IMR-90 (cell line): ENCODE results near the gene OR52I2. TPM values are rescaled to one million over a fixed set of nuclear protein-coding genes. Genes with fewer than 3 reads are reported as not detected.

ENCODE experiments used
- ATAC-seq: fragments of 200-7000 bp; cut with Tn5 transposase; 2 replicates; pipeline ENCODE4 v1.9.1; 2020; ENCODE audit warnings: low read depth, mild to moderate bottlenecking, moderate library complexity
- BruUV-seq: library from RNA; stranded (reverse); fragments of 400-500 nt; replicated peaks from 2 replicates; lab custom pipeline; 2021; lab: Mats Ljungman, UMichigan
- CTCF ChIA-PET: fragments of 300-600 bp; formaldehyde crosslinking; extraction: SDS; loops from one replicate; lab custom pipeline; 2021; ENCODE audit warnings: antibody characterized with exemption; lab: Yijun Ruan, JAX
- POLR2A ChIA-PET: fragments of 300-600 bp; sonication (Branson Sonifier 250); formaldehyde crosslinking; loops from one replicate; lab custom pipeline; 2022; ENCODE audit warnings: antibody characterized with exemption; ENCODE audit not compliant: unreplicated experiment; lab: Charles Lee
- DNase-seq: peaks from one replicate; pipeline ENCODE4 v3.0.0; 2013
- H2AFZ ChIP-seq: replicated peaks from 2 replicates; pipeline ENCODE3; 2013; ENCODE audit warnings: low read length, mild to moderate bottlenecking; ENCODE audit not compliant: poor library complexity
- H2AK5ac ChIP-seq: 2 replicates; pipeline ENCODE4 v1.6.1; 2013; ENCODE audit warnings: low read depth, low read length, inconsistent platforms
- H2AK9ac ChIP-seq: replicated peaks from 2 replicates; pipeline ENCODE3; 2013; ENCODE audit warnings: mild to moderate bottlenecking, low read depth, low read length, moderate library complexity; ENCODE audit not compliant: poor library complexity
- H2BK120ac ChIP-seq: 2 replicates; pipeline ENCODE4 v1.6.1; 2013; ENCODE audit warnings: low read depth, low read length, inconsistent platforms
- H2BK15ac ChIP-seq: 3 replicates; pipeline ENCODE4 v1.6.1; 2013; ENCODE audit warnings: low read depth, low read length, inconsistent platforms
- H2BK20ac ChIP-seq: 2 replicates; pipeline ENCODE4 v1.6.1; 2013; ENCODE audit warnings: low read depth, mild to moderate bottlenecking, inconsistent platforms, low read length, moderate library complexity
- H2BK5ac ChIP-seq: 2 replicates; pipeline ENCODE4 v1.6.1; 2013; ENCODE audit warnings: mild to moderate bottlenecking, low read depth, low read length, inconsistent platforms; ENCODE audit not compliant: poor library complexity, severe bottlenecking
- H3K14ac ChIP-seq: replicated peaks from 2 replicates; pipeline ENCODE4 v1.6.1; 2013; ENCODE audit warnings: low read depth, low read length, inconsistent platforms
- H3K18ac ChIP-seq: 2 replicates; pipeline ENCODE4 v1.6.1; 2013; ENCODE audit warnings: low read depth, low read length, control low read depth
- H3K23ac ChIP-seq: 2 replicates; pipeline ENCODE4 v1.6.1; 2013; ENCODE audit warnings: low read depth, low read length, inconsistent platforms
- H3K27ac ChIP-seq: 2 replicates; pipeline ENCODE4 v1.5.1; 2013; ENCODE audit warnings: mild to moderate bottlenecking, control low read depth, low read length; ENCODE audit not compliant: insufficient read depth
- H3K27me3 ChIP-seq: 2 replicates; pipeline ENCODE4 v1.6.1; 2013; ENCODE audit warnings: low read length; ENCODE audit not compliant: control insufficient read depth, insufficient read depth
- H3K36me3 ChIP-seq: 2 replicates; pipeline ENCODE4 v1.6.1; 2013; ENCODE audit warnings: low read length, mixed read lengths; ENCODE audit not compliant: control insufficient read depth, insufficient read depth
- H3K4ac ChIP-seq: 2 replicates; pipeline ENCODE4 v1.6.1; 2013; ENCODE audit warnings: low read depth, low read length, inconsistent platforms
- H3K4me1 ChIP-seq: 2 replicates; pipeline ENCODE4 v1.6.1; 2013; ENCODE audit warnings: low read length, mixed read lengths; ENCODE audit not compliant: control insufficient read depth, insufficient read depth
- H3K4me2 ChIP-seq: 2 replicates; pipeline ENCODE4 v1.6.1; 2013; ENCODE audit warnings: low read depth, mild to moderate bottlenecking, control low read depth, low read length, moderate library complexity
- H3K4me3 ChIP-seq: 2 replicates; pipeline ENCODE4 v1.5.1; 2013; ENCODE audit warnings: low read depth, mild to moderate bottlenecking, control low read depth, low read length, moderate library complexity; ENCODE audit not compliant: insufficient read depth
- H3K56ac ChIP-seq: 2 replicates; pipeline ENCODE4 v1.6.1; 2013; ENCODE audit warnings: low read length, inconsistent platforms; ENCODE audit not compliant: insufficient read depth; ENCODE audit errors: extremely low read depth
- H3K79me1 ChIP-seq, 2 experiments: 2 replicates each; pipeline ENCODE4 v1.6.1; 2013; ENCODE audit warnings: low read length in 2 of 2, inconsistent platforms in 1 of 2, low read depth in 1 of 2
- H3K9ac ChIP-seq: 2 replicates; pipeline ENCODE4 v1.6.1; 2013; ENCODE audit warnings: low read depth, low read length, control low read depth
- H3K9me1 ChIP-seq: 2 replicates; pipeline ENCODE4 v1.6.1; 2013; ENCODE audit warnings: low read length, inconsistent platforms; ENCODE audit not compliant: insufficient read depth
- H3K9me3 ChIP-seq: 2 replicates; pipeline ENCODE4 v1.6.1; 2013; ENCODE audit warnings: low read length; ENCODE audit not compliant: control insufficient read depth, insufficient read depth
- H4K20me1 ChIP-seq: 2 replicates; pipeline ENCODE4 v1.6.1; 2013; ENCODE audit warnings: low read length, inconsistent platforms; ENCODE audit not compliant: insufficient read depth
- H4K5ac ChIP-seq: 2 replicates; pipeline ENCODE4 v1.6.1; 2013; ENCODE audit warnings: mild to moderate bottlenecking, low read depth, low read length, control low read depth
- H4K8ac ChIP-seq, 2 experiments: 2 replicates each; pipeline ENCODE4 v1.6.1; 2013; ENCODE audit warnings: low read depth in 2 of 2, low read length in 2 of 2, control low read depth in 1 of 2, inconsistent platforms in 1 of 2
- H4K91ac ChIP-seq: 2 replicates; pipeline ENCODE4 v1.6.1; 2013; ENCODE audit warnings: low read depth, low read length, inconsistent platforms; ENCODE audit not compliant: insufficient read depth
- SMC3 ChIP-seq: fragments of 150-350 bp; IDR thresholded peaks from 2 replicates; pipeline ENCODE4 v1.6.1; 2016; ENCODE audit warnings: low read depth, mild to moderate bottlenecking, antibody characterized with exemption, low read length, moderate library complexity
- WGBS, 2 experiments: methylation state at CpG; one replicate each; pipeline versions ENCODE4 v1.1.5 to v1.1.7; 2013; ENCODE audit warnings: missing lambda C conversion rate in 2 of 2; ENCODE audit not compliant: insufficient read length in 1 of 2; ENCODE audit errors: extremely low coverage in 2 of 2; 5-methylcytosine and 5-hydroxymethylcytosine counted together
- dilution Hi-C: fragments of 300-500 bp; cut with HindIII; formaldehyde crosslinking; loops from one replicate; pipeline ENCODE4 v1.14.3; 2018; ENCODE audit warnings: low sequenced_read_pairs; ENCODE audit not compliant: unreplicated experiment
- in situ Hi-C: fragments of 300-500 bp; cut with MboI; formaldehyde crosslinking; loops from 3 replicates; pipeline ENCODE4 v1.14.3; 2019; ENCODE audit warnings: low sequenced_read_pairs, inconsistent platforms, mixed read lengths
- intact Hi-C: fragments of 100-400 bp; cut with micrococcal nuclease; formaldehyde crosslinking; loops from 2 replicates; pipeline ENCODE4 v1.10.0; 2022
- polyA plus RNA-seq, 3 experiments: library from polyadenylated mRNA; depleted of rRNA; stranded (reverse); fragments of >200 nt; gene quantifications; 2 replicates each; pipeline ENCODE4 v1.2.3, GENCODE V29; 2012; ENCODE audit warnings: low replicate concordance in 1 of 3
- total RNA-seq: library from RNA; depleted of rRNA; stranded (reverse); fragments of >200 nt; gene quantifications from 2 replicates; pipeline ENCODE4 v1.2.3, GENCODE V29; 2012

OR52I2 gene
- total and polyA plus RNA-seq, 2 of the 4 experiments (the other 2 are of a cell fraction) = not detected

DNA sequence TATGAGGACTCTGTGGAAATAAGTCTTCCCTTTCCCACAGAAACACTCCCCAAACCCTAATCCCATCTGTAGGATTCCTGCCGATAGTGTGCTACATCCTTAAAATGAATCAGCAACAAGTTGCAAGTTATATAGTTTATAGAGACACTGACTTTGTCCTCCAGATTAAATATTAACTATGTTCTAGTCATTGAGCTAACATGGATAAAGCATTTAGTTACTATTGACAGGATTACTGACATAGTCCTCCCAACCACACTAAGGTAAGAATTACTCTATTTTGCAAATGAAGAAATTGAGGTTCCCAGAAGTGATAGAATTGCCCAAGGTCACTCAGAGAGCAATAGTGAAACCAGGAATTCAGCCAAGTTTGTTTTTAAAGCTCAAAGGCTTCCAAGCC lies 34.7 kb upstream of the OR52I2 start:
- dilution Hi-C loops (no loop called here), in situ Hi-C loops (no loop called here), intact Hi-C loops (no loop called here)
- Histone ChIP-seq H2BK120ac (no peak overlapping the region), H3K4me2 (no peak overlapping the region), H2BK5ac (no peak overlapping the region), H2AK5ac (no peak overlapping the region), H4K91ac (no peak overlapping the region), H3K27ac (no peak overlapping the region), H4K8ac (no peak overlapping the region), H2BK20ac (no peak overlapping the region), H4K20me1 (no peaks in the 10 kb centered on the region), H3K14ac (no peak overlapping the region), H3K9me1 (no peaks in the 10 kb centered on the region), H4K5ac (no peak overlapping the region), H3K36me3 (no peaks in the 10 kb centered on the region), H3K4ac (no peak overlapping the region), H3K18ac (no peak overlapping the region), H3K4me1 (no peaks in the 10 kb centered on the region), H3K27me3 (no peaks in the 10 kb centered on the region), H2AFZ (no peak overlapping the region), H3K9ac (no peak overlapping the region), H2AK9ac (no peak overlapping the region), H3K4me3 (no peak overlapping the region), H3K79me1 (no peaks in the 10 kb centered on the region), H2BK15ac (no peak overlapping the region), H3K56ac (no peak overlapping the region), H3K23ac (no peak overlapping the region), H3K9me3 (no peaks in the 10 kb centered on the region)
- DNase-seq (no peak), ATAC-seq (no peak)
- ChIA-PET CTCF (no interaction called here), POLR2A (no interaction called here)
- WGBS, 2 experiments = no CpG with 5 or more reads among the region's 1 CpG
- no TSS peak for BruUV-seq
- no peak for TF ChIP-seq SMC3
